ENCODE data around the gene HSD17B12. TPM values are rescaled to one million over a fixed set of nuclear protein-coding genes. Genes with fewer than 3 reads are reported as not detected.
"Not testable (repeated sequence)": the region's sequence is repeated elsewhere in the genome, so short reads cannot be mapped to it uniquely, and the experiment has no call there.

Gene HSD17B12
- total RNA-seq, 4 donors from 2014 or later: 27.9 to 161 (median 99.8) TPM

DNA sequence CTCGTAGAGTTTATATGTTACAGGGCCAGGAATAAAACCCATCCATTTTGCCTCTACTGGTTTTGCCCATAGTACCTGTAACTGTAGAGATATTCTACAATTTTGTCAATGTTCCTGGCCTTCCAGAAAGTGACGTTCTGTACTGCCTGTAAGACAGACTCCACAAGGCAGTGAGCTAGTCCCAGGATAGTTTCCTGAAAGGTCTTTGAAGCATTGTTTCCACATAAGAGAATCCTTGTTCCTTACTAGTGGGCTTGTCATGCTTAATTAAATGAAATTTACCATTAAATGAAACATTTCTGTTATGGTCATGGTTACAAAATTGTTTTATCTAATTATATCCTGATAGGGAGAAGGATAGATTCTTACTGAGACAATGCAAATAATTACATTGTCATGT is 80.4 kb downstream of the HSD17B12 start:
- Histone ChIP-seq H3K4me3 (no peak overlapping the region), H3K27me3 (no peaks in the 10 kb centered on the region)
- intact Hi-C loops (cut with DNase I; ENCODE audit: low total_unique reads): no loop called here

DNA sequence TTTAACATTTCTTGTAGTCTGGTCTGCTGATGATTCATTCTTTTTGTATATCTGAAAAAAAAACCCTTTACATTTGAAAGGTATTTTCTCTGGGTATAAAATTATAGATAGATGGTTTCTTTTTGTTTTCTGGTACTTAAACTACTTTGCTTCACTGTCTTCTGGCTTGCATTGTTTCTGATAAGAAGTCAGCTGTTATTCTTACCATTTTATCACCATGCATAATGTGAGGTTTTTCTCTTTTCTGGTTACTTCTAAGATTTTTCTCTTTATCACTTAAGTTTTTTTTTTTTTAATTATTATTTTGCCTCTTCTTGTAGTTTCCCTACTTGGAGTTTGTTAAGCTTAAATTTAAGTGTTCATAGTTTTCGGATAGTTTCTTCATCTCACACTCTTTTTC is 84.7 kb downstream of the HSD17B12 start:
- DNase-seq: no peak
- H3K9me3 ChIP-seq: peaks cover 0 to 6% of the 10 kb centered on the region in 2 donors
- H3K27ac ChIP-seq: no peak overlapping the region
- intact Hi-C loops (cut with DNase I; ENCODE audit: low total_unique reads): no loop called here
- no peak overlapping the region for H3K4me3 ChIP-seq
- no peaks in the 10 kb centered on the region for H3K36me3 ChIP-seq
- TF ChIP-seq, protein P1, sequence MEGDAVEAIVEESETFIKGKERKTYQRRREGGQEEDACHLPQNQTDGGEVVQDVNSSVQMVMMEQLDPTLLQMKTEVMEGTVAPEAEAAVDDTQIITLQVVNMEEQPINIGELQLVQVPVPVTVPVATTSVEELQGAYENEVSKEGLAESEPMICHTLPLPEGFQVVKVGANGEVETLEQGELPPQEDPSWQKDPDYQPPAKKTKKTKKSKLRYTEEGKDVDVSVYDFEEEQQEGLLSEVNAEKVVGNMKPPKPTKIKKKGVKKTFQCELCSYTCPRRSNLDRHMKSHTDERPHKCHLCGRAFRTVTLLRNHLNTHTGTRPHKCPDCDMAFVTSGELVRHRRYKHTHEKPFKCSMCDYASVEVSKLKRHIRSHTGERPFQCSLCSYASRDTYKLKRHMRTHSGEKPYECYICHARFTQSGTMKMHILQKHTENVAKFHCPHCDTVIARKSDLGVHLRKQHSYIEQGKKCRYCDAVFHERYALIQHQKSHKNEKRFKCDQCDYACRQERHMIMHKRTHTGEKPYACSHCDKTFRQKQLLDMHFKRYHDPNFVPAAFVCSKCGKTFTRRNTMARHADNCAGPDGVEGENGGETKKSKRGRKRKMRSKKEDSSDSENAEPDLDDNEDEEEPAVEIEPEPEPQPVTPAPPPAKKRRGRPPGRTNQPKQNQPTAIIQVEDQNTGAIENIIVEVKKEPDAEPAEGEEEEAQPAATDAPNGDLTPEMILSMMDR (IDR thresholded peaks at IDR 0.05): no peak
- TF ChIP-seq POLR2A (IDR thresholded peaks at IDR 0.05): no peak
- H3K27me3 ChIP-seq: no peaks in the 10 kb centered on the region
- no peaks in the 10 kb centered on the region for H3K4me1 ChIP-seq

More for the DNA sequence above, 80.4 kb downstream of the HSD17B12 start:
- Histone ChIP-seq H3K27ac (no peak overlapping the region), H3K36me3 (no peaks in the 10 kb centered on the region), H3K4me1 (no peaks in the 10 kb centered on the region), H3K9me3 (peaks cover 0 to 6% of the 10 kb centered on the region in 2 donors)
- TF ChIP-seq, protein P1 (IDR thresholded peaks at IDR 0.05): no peak
- TF ChIP-seq POLR2A (IDR thresholded peaks at IDR 0.05): no peak
- no peak for DNase-seq

DNA sequence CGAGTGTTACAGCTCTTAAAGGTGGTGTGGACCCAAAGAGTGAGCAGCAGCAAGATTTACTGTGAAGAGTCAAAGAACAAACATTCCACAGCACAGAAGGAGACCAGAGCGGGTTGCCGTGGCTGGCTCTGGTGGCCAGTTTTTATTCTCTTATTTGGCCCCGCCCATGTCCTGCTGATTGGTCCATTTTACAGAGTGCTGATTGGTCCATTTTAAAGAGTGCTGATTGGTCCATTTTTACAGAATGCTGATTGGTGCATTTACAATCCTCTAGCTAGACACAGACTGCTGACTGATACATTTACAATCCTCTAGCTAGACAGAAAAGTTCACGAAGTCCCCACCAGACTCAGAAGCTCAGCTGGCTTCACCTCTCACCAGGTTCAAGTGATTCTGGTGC is 88.1 kb downstream of the HSD17B12 start:
- H3K36me3 ChIP-seq; H3K27me3 ChIP-seq; H3K27ac ChIP-seq; H3K9me3 ChIP-seq; DNase-seq; H3K4me1 ChIP-seq; H3K4me3 ChIP-seq; intact Hi-C loops (cut with DNase I; ENCODE audit: low total_unique reads): not testable (repeated sequence)

DNA sequence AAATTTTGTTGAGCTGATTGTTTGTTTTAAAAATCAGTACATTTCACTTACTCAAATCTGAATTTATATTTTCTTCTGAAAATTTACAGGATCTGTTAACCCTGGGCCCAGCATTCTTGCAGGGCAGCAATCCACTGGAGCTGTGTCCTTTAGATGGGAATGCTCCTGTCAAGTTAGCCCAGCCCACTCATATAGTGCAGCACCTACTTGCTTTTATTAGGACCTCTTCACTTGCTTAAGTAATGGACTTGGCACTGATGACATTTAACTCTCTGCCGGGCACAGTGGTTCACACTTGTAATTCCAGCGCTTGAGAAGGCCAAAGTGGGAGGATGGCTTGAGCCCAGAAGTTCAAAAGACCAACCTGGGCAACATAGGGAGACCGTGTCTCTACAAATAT is 89.6 kb downstream of the HSD17B12 start:
- H3K9me3 ChIP-seq: peaks cover 0 to 2% of the 10 kb centered on the region in 2 donors
- no peak overlapping the region for H3K27ac ChIP-seq
- H3K36me3 ChIP-seq: no peaks in the 10 kb centered on the region
- intact Hi-C loops (cut with DNase I; ENCODE audit: low total_unique reads): no loop called here
- no peak for DNase-seq
- H3K27me3 ChIP-seq: no peaks in the 10 kb centered on the region
- TF ChIP-seq, protein P1 (IDR thresholded peaks at IDR 0.05): no peak
- no peak for TF ChIP-seq POLR2A (IDR thresholded peaks at IDR 0.05)
- H3K4me1 ChIP-seq: no peaks in the 10 kb centered on the region
- H3K4me3 ChIP-seq: no peak overlapping the region

DNA sequence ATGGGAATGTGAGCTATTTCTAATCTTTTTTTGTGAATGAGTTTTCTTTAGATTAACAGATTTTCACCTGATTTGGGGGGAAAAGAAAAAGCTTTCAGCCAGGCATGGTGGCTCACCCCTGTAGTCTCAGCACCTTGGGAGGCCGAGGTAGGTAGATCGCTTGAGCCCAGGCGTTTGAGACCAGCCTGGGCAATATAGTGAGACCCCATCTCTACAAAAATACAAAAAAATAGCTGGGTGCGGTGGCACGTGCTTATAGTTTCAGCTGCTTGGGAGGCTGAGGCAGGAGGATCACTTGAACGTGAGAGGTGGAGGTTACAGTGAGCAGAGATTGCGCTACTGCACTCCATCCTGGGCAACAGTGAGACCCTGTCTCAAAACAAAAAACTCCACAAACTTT is 92.2 kb downstream of the HSD17B12 start:
- H3K27me3 ChIP-seq: no peaks in the 10 kb centered on the region
- H3K9me3 ChIP-seq: no peaks in the 10 kb centered on the region
- H3K4me3 ChIP-seq: no peak overlapping the region
- no peaks in the 10 kb centered on the region for H3K36me3 ChIP-seq
- TF ChIP-seq, protein P1 (IDR thresholded peaks at IDR 0.05): no peak
- TF ChIP-seq POLR2A (IDR thresholded peaks at IDR 0.05): no peak
- DNase-seq: no peak
- H3K4me1 ChIP-seq: no peaks in the 10 kb centered on the region
- no peak overlapping the region for H3K27ac ChIP-seq
- intact Hi-C loops (cut with DNase I; ENCODE audit: low total_unique reads): no loop called here

DNA sequence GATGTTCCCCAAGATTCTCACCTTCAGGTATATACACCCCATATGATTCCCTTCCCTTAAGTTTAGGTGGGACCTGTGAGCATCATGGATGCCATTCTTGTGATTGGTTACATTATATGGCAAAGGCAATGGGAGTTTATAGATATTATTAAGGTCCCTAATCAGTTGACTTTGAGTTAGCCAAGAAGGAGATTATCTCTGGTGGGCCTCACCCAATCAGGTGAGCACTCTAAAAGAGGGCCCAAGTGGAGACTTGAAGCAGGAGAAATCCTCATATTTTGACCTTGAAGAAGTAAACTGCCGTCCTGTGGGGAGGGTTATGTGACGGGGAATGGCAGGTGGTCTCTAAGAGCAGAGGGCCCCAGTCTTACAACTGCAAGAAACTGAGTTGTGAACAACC is 94.2 kb downstream of the HSD17B12 start:
- Histone ChIP-seq H3K27ac (no peak overlapping the region), H3K4me1 (no peaks in the 10 kb centered on the region), H3K36me3 (no peaks in the 10 kb centered on the region), H3K9me3 (no peaks in the 10 kb centered on the region), H3K4me3 (no peak overlapping the region), H3K27me3 (no peaks in the 10 kb centered on the region)
- intact Hi-C loops (cut with DNase I; ENCODE audit: low total_unique reads): no loop called here
- no peak for DNase-seq
- no peak for TF ChIP-seq POLR2A (IDR thresholded peaks at IDR 0.05)
- TF ChIP-seq, protein P1 (IDR thresholded peaks at IDR 0.05): no peak
